SJCRH30 (cell line): Measurements from ENCODE around the gene ANKRD60. TPM values are rescaled to one million over a fixed set of nuclear protein-coding genes. Genes with fewer than 3 reads are reported as not detected.

ENCODE experiments used
- DNase-seq, 2 experiments: peaks; one replicate each; pipeline ENCODE4 v3.0.0-alpha.2; 2015 to 2020
- H3K27ac ChIP-seq: fragments of 250-450 bp; sonication (Bioruptor Pico); 2 replicates; pipeline ENCODE4 v1.5.1; 2020; ENCODE audit warnings: mild to moderate bottlenecking, moderate library complexity
- H3K27me3 ChIP-seq: fragments of 250-450 bp; sonication (Bioruptor Pico); 2 replicates; pipeline ENCODE4 v1.5.1; 2020; ENCODE audit warnings: mild to moderate bottlenecking, moderate library complexity
- H3K36me3 ChIP-seq: fragments of 250-450 bp; sonication (Bioruptor Pico); 2 replicates; pipeline ENCODE4 v1.5.1; 2020; ENCODE audit warnings: mild to moderate bottlenecking, moderate library complexity
- H3K4me1 ChIP-seq: fragments of 250-450 bp; sonication (Bioruptor Pico); 2 replicates; pipeline ENCODE4 v1.5.1; 2020; ENCODE audit warnings: mild to moderate bottlenecking, moderate library complexity
- H3K4me3 ChIP-seq: fragments of 250-450 bp; sonication (Bioruptor Pico); 2 replicates; pipeline ENCODE4 v1.5.1; 2020; ENCODE audit warnings: mild to moderate bottlenecking, moderate library complexity
- H3K9me3 ChIP-seq: fragments of 250-450 bp; sonication (Bioruptor Pico); replicated peaks from 2 replicates; pipeline ENCODE4 v1.5.1; 2020; ENCODE audit warnings: mild to moderate bottlenecking, moderate library complexity
- total RNA-seq: library from RNA; depleted of rRNA; stranded (reverse); fragments of >200 nt; shearing (Covaris generic); gene quantifications from 2 replicates; pipeline ENCODE4 v1.2.3, GENCODE V29; 2014

The ANKRD60 gene
- total RNA-seq, 1 experiment from 2014 or later, result not detected

DNA sequence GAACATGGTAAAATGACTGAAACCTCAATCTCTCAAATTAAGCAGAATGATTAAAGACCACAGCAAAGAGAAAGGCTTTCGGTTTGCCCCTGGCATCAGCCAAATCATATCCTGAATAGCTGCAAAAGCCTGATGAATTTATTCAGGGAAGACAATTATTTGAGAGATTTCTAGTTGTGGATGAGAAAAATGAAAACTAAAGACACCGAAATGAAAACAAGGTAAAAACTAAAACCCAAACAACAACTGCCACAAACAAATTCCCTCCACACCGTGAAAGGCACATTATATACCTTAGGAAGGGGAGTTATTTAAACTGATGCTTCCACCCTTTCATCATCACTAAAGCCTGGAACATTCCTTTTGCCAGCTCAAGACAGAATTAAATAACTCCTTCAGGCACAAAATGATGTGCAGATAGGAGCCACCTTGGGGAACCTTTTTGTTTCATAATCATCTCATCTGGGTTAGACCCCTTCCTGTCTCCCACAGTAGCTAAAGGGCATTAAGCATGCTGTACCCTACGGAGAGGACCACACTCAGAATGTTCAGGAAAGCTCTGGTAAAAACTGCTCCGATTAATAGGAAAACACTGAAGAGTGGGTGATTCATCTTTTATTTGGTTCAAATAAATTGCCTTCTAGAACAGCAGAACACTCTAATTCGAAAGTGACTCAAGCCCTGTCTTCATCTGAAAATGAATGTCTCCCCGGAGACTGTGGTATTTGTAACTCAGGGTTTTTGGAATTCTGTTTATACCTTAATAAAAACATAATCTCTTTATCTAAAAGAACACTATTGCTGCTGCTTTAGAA is 9.1 kb upstream of the ANKRD60 start:
- no peak overlapping the region for H3K27ac ChIP-seq
- no peak for DNase-seq
- no peaks in the 10 kb centered on the region for H3K27me3 ChIP-seq
- H3K4me3 ChIP-seq, result peak overlapping the region; percentile 52; the same call in 1 of the 2 replicates
- no peaks in the 10 kb centered on the region for H3K9me3 ChIP-seq
- no peaks in the 10 kb centered on the region for H3K36me3 ChIP-seq
- no peaks in the 10 kb centered on the region for H3K4me1 ChIP-seq

DNA sequence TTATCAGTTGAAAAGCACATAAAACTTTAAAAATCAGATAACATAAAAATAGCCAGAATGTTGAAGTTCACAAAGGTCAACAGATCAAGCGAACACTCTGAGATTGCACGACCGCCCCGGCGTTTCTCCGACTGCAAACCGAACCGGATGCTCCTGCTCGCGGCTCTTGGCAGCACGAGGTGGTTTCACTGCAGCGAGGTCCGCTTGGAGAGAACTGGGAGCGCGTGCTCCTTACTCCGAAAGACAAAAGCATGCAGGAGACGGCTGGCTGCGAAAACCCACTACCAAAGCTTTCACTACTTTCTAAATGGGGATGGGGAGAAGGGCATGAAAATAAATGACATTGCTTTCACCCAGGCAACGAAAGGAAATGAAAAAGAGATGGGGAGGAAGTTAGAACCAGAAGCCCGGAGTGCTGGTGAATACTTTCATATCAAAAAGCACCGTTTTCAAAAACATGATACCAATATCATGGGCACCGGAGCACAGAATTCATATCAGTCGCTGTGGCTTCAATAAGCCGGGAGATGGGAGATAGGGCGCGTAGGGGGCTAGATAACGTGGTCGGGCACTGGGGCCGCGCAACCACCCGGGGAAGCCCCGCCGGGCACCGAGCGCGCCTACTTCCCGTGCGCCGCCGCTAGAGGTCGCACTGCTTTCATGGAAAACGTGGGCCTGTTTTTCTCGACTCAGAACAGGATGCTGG is 8.3 kb upstream of the ANKRD60 start:
- no peaks in the 10 kb centered on the region for H3K36me3 ChIP-seq
- H3K27me3 ChIP-seq, result no peaks in the 10 kb centered on the region
- no peaks in the 10 kb centered on the region for H3K4me1 ChIP-seq
- H3K9me3 ChIP-seq, result no peaks in the 10 kb centered on the region
- peak; percentile 81 to 92 for DNase-seq
- H3K4me3 ChIP-seq, result peak overlapping the region; percentile 52
- no peak overlapping the region for H3K27ac ChIP-seq

DNA sequence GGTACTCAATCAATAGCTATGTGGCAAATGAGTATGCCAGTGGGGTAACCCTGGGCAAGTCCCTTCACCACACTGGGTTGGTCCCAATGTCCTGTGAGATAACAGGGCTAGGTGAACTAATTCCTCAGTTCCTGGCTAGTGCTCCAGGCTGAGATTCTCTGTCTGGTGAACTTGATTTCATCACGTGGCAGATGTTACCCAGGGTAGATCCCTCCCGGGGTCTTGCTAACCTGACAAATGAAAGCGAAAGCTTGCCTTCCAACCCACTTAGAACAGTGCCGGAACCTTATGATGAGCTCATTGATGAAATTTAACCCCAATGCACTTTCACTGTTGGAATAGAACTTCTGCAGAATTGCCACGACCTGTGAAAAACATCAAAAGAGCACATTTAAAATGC is 6.6 kb upstream of the ANKRD60 start:
- no peaks in the 10 kb centered on the region for H3K9me3 ChIP-seq
- H3K27me3 ChIP-seq, result no peaks in the 10 kb centered on the region
- DNase-seq, result no peak
- H3K27ac ChIP-seq, result no peak overlapping the region
- H3K4me3 ChIP-seq, result no peak overlapping the region
- H3K4me1 ChIP-seq, result no peaks in the 10 kb centered on the region
- H3K36me3 ChIP-seq, result no peaks in the 10 kb centered on the region

DNA sequence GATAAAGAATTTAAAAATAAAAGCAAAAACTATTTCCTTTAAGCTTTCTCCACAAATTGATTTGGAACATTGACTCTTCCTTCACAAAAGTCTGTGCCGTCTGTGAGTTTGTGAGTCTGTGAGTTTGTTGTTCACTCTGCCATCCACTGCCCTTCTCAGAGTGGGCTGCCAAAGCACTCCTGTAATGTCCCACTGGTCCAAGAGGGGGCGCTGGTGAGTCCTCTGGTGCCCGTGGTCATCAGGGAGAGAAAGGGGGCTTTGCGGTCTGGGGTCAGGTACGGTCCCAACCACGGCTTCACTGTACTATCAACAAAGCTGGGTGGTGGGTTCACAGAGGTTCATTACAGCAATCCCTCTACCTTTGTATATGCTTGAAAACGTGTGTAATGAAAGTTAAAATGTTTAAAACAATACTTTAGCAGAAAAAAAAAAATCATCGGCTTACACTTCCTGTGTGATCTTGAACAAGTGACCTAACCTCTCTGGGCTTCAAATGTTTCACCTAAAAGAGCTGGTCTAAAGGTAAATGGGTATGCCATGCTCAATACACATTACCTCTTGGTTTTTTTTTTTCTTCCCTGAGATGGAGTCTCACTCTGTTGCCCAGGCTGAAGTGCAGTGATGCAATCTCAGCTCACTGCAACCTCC is 5.6 kb upstream of the ANKRD60 start:
- DNase-seq, result peak; percentile 58 to 80

DNA sequence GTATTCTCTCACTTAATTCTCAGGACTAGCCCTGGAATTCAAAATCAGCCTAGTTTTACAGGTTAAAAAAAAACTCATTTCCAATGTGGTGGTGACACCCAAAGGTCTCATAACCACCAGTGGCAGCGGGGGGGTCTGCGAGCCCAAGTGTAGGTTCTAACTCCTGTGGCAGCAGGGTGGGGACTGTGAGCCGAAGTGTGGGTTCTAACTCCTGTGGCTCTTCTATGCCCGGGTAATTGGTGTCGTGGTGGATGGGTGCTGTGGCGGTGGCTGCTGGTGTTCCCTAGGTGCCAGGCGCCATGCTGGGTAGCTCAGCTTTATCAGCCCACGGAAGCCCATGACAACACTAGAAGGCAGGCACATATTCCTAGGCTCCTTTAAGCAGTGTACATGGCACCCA is 4.9 kb upstream of the ANKRD60 start:
- H3K27me3 ChIP-seq, result no peaks in the 10 kb centered on the region
- no peak overlapping the region for H3K4me3 ChIP-seq
- no peaks in the 10 kb centered on the region for H3K36me3 ChIP-seq
- no peaks in the 10 kb centered on the region for H3K4me1 ChIP-seq
- DNase-seq, result no peak
- H3K9me3 ChIP-seq, result no peaks in the 10 kb centered on the region
- no peak overlapping the region for H3K27ac ChIP-seq

More for the DNA sequence above, 5.6 kb upstream of the ANKRD60 start:
- Histone ChIP-seq H3K9me3 (no peaks in the 10 kb centered on the region), H3K27me3 (no peaks in the 10 kb centered on the region), H3K4me3 (no peak overlapping the region), H3K27ac (no peak overlapping the region), H3K4me1 (no peaks in the 10 kb centered on the region), H3K36me3 (no peaks in the 10 kb centered on the region)

DNA sequence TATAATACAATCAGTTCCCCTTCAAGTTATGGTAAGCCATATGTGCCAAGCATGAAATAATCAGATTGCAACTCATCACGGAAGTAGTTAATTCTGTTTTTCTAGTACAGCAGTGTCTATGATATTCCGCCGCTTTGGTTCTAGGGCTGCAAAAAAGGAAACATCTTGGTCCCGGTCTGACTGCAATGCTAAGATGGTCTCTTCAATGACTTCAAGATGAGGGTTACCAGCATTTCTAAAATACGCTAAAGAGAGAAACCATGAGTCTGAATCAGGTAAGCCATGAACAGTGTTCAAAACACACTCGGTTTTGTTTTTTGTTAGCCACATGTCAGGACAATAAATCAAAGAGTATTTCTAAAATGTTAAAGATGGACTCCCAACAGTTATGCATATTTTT is 3.2 kb upstream of the ANKRD60 start:
- Histone ChIP-seq H3K4me3 (no peak overlapping the region), H3K27me3 (no peaks in the 10 kb centered on the region), H3K27ac (no peak overlapping the region), H3K9me3 (no peaks in the 10 kb centered on the region), H3K4me1 (no peaks in the 10 kb centered on the region), H3K36me3 (no peaks in the 10 kb centered on the region)
- peak in 1 of 2 experiments; percentile 79 for DNase-seq

DNA sequence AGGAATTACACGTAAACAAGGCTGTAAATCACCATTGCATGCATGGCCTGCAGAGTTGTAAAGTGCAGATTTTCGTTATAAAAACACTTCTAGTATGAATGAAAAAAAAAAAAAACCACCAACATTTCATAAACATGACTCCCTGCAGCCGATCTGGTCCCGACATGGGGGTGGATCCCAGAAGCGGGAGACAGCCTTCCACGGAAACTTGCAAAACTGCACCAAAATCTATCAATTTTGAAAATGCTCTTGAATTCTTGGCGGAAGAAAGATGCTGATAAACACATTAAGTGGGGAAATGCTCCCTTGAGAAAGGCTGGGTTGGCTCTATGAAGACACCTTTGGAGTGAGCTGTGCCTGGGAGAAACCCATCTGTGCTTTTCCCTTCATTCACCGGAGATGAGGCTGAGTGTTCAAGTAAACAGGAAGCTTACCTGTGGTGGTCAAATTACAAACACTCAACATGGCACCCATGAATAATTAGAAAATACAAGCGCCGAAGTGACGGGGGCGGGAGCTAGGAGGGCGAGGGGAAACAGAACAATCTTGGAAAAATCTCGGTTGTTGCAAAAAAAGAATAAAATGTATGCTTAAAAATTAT is 845 bp upstream of the ANKRD60 start:
- DNase-seq, result no peak
- Histone ChIP-seq H3K4me1 (no peaks in the 10 kb centered on the region), H3K4me3 (no peak overlapping the region), H3K36me3 (no peaks in the 10 kb centered on the region), H3K27ac (no peak overlapping the region), H3K27me3 (peaks cover 4% of the 10 kb centered on the region; the same call in 1 of the 2 replicates), H3K9me3 (no peaks in the 10 kb centered on the region)

DNA sequence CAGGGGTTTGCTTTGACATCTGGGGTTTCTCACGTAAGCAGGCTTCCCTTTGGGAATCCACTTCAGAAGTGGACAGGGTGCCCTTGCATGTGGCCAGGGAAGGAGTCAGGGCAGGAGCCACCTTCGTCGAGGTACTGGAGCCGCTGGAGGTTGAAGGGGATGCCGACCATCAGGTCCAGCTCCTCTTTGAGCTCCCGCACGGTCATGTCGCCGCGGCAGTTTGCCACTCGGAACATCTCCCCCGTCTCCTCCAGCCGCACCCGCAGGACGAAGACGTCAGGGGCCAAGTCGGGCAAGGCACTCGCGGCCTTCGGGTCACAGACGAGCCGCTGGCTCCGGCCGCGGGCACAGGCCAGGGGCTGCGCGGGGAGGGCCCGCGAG is 360 bp downstream of the ANKRD60 start:
- Histone ChIP-seq H3K4me1 (no peaks in the 10 kb centered on the region), H3K27ac (no peak overlapping the region), H3K9me3 (no peaks in the 10 kb centered on the region), H3K27me3 (peaks cover 8% of the 10 kb centered on the region), H3K36me3 (no peaks in the 10 kb centered on the region), H3K4me3 (no peak overlapping the region)
- no peak for DNase-seq

DNA sequence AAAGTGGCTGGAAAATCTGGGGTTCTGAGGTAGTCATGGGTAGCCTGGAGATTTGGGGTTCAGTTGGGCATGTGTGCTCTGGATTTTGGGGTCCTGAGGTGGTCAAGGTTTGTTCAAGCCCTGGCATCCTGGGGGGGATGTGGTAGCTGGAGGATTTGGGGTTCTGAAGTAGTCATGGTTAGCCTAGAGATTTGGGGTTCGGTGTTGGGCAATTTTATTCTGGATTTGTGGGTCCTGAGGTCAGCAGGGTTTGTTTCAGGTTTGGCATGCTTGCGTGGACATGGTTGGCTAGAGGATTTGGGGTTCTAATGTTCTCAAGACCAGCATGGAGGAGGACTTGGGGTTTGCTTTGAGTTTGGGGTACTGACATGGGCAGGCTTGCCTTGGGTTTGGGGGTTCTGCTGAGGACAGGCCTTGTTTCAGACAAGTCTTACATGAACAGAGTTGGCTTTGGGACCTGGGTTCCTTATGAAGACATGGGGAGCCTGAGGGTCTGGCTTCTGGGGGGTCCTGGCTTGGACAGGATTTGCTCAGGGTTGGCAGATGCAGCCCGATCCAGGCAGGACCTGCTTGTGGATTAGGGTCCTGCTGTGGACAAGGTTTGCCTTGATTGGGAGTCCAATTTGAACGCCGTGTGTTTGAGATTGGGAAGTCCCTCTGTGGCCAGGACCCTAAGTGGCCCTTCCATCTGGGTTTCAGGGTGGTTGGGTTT is 906 bp downstream of the ANKRD60 start:
- Histone ChIP-seq H3K27me3 (peaks cover 11% of the 10 kb centered on the region), H3K4me1 (no peaks in the 10 kb centered on the region), H3K9me3 (no peaks in the 10 kb centered on the region), H3K36me3 (no peaks in the 10 kb centered on the region), H3K4me3 (no peak overlapping the region), H3K27ac (no peak overlapping the region)
- DNase-seq, result no peak

DNA sequence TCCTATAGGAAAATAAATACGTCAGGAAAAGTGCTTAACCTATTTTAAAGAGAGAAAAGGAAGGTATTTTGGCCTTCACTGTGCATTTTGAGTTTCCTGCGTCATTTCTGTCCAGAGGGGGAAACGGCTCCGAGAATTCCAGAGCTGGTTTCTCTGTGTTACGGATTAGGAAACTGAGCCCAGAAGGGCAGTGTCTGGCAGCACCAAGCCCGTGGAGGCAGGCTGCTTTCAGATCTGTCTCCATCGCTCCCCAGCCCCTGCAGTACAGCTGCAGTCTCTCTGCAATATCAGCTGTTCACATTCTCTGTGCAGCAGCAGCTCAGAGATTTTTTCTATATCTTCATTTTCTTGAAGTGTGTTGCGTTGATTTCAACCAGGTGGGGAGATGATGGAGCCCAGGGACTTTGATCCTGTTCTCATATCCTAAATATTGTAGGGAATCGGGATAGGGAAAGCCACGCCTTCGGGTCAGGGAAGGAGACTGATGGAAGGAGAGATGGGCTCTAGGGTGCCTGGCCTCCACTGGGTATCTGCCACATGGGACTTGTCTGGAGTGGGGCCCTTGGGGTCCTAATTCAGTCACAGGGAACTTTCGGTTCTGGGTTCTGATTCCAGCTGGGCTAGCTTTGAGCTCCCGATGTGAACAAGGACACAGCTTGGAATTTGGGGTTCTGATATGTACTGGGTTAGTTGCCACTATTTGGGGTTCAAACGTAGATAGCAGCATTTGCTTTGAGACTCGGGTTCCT is 2.8 kb downstream of the ANKRD60 start:
- Histone ChIP-seq H3K4me1 (no peaks in the 10 kb centered on the region), H3K4me3 (no peak overlapping the region), H3K9me3 (no peaks in the 10 kb centered on the region), H3K27ac (no peak overlapping the region), H3K36me3 (no peaks in the 10 kb centered on the region), H3K27me3 (peaks cover 15% of the 10 kb centered on the region)
- DNase-seq, result no peak

DNA sequence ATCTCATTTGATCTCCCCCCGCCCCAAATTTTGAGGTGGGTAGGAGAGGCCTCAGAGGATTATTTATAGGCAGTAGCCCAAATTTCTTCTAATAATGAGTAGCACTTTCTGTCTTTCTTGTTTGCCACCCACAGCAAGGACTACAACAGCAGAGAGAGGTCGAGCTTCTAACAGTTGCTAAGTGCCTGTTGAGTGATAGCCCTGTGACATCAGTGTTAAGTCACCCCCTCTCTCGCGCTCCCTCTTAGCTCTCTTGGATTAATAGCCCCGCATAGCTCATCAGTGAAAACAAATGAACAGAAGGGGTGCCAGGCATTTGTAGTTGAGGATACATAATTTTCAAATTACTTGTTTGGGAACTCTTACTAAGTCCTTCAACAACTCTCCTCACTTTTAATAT is 3.5 kb downstream of the ANKRD60 start:
- Histone ChIP-seq H3K9me3 (0 out of 2 replicates have a peak, but pooled peaks cover 1% of the 10 kb centered on the region), H3K4me3 (no peak overlapping the region), H3K27ac (no peak overlapping the region), H3K36me3 (no peaks in the 10 kb centered on the region), H3K4me1 (no peaks in the 10 kb centered on the region), H3K27me3 (peaks cover 15% of the 10 kb centered on the region)
- DNase-seq, result peak in 1 of 2 experiments; percentile 35

DNA sequence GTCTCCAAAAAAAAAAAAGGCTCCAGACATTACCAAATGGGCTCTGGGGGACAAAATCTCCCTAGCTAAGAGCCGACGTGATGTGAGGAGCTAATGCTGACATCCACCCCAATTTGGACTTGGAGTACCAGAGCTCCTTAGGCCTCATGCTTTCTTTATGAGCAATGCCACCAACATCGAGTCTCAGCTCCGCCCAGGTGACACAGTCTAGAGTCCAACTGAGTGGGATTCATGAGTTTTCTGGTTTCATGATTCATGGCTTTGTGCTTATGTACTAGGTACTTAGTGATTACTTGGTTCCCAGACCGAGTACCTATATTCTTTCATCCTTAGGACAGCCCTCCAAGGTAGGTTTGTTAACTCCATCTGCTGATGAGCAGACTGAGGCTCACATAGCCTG is 4.4 kb downstream of the ANKRD60 start:
- Histone ChIP-seq H3K27ac (no peak overlapping the region), H3K4me1 (no peaks in the 10 kb centered on the region), H3K27me3 (peaks cover 15% of the 10 kb centered on the region), H3K4me3 (no peak overlapping the region), H3K36me3 (no peaks in the 10 kb centered on the region), H3K9me3 (peaks cover 8% of the 10 kb centered on the region)
- no peak for DNase-seq

DNA sequence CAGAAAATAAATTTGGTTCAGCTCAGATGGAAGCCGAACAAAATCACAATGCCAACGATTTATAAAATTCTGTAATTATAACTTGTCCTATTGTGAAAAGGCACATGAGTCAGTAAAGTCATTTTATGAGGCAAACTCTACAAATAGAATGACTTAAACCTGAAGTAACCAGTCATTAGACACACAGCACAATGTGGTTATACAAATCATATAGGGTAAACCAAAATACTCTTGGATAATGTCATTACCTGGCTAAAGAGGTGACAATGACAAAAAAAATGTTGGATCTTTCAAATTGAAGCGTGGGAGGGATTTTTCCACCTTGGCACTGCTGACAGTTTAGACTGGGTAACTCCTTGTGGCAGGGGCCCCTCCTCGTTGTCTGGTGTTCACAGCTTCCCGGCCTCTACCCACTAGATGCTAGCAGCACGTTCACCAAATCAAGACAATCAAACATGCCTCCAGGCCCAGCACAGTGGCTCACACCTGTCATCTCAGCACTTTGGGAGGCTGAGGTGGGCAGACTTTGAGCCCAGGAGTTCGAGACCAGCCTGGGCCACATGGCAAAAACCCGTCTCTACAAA is 5.0 kb downstream of the ANKRD60 start:
- no peaks in the 10 kb centered on the region for H3K4me1 ChIP-seq
- no peak for DNase-seq
- H3K4me3 ChIP-seq, result no peak overlapping the region
- peaks cover 15% of the 10 kb centered on the region for H3K27me3 ChIP-seq
- H3K36me3 ChIP-seq, result no peaks in the 10 kb centered on the region
- H3K9me3 ChIP-seq, result peaks cover 13% of the 10 kb centered on the region
- no peak overlapping the region for H3K27ac ChIP-seq
